DOHH2 (cell line): ENCODE measurements around the gene ROR2.

Experiments
- H3F3A ChIP-seq: fragments of 200-600 bp; sonication (generic), shearing (Covaris generic); 2 replicates; pipeline ENCODE4 v1.6.0; 2016; ENCODE audit warnings: antibody characterized with exemption, mild to moderate bottlenecking; ENCODE audit not compliant: control insufficient read depth, insufficient read depth
- H3K27ac ChIP-seq: fragments of 200-600 bp; sonication (generic); 2 replicates; pipeline ENCODE4 v1.5.1; 2014; ENCODE audit warnings: low read depth, mild to moderate bottlenecking, low read length, moderate library complexity
- H3K27me3 ChIP-seq: fragments of 200-600 bp; sonication (generic); 2 replicates; pipeline ENCODE4 v1.6.1; 2014; ENCODE audit warnings: mild to moderate bottlenecking, low read length, mixed read lengths; ENCODE audit not compliant: control insufficient read depth
- H3K36me3 ChIP-seq: fragments of 200-600 bp; sonication (generic); 2 replicates; pipeline ENCODE4 v1.6.1; 2014; ENCODE audit warnings: mild to moderate bottlenecking, low read length, moderate library complexity, mixed read lengths; ENCODE audit not compliant: control insufficient read depth
- H3K4me1 ChIP-seq: fragments of 200-600 bp; sonication (generic); 2 replicates; pipeline ENCODE4 v1.6.1; 2014; ENCODE audit warnings: mild to moderate bottlenecking, low read length, mixed read lengths; ENCODE audit not compliant: control insufficient read depth
- H3K4me2 ChIP-seq: fragments of 200-600 bp; sonication (generic); 2 replicates; pipeline ENCODE4 v1.6.0; 2014; ENCODE audit warnings: mild to moderate bottlenecking, low read length, moderate library complexity
- H3K4me3 ChIP-seq: fragments of 200-600 bp; sonication (generic); 2 replicates; pipeline ENCODE4 v1.5.1; 2014; ENCODE audit warnings: mild to moderate bottlenecking, low read length, mixed read lengths
- H3K79me2 ChIP-seq: fragments of 200-600 bp; sonication (generic); 2 replicates; pipeline ENCODE4 v1.6.1; 2014; ENCODE audit warnings: mild to moderate bottlenecking, low read length, mixed read lengths; ENCODE audit not compliant: control insufficient read depth
- H3K9me2 ChIP-seq: fragments of 200-600 bp; sonication (generic); replicated peaks from 2 replicates; pipeline ENCODE4 v1.6.1; 2014; ENCODE audit warnings: mild to moderate bottlenecking, low read length, mixed read lengths; ENCODE audit not compliant: control insufficient read depth
- H3K9me3 ChIP-seq: fragments of 200-600 bp; sonication (generic); 2 replicates; pipeline ENCODE4 v1.6.1; 2014; ENCODE audit warnings: antibody characterized with exemption, low read length, mixed read lengths; ENCODE audit not compliant: control insufficient read depth, insufficient read depth
- H4K20me1 ChIP-seq: fragments of 200-600 bp; sonication (generic); 2 replicates; pipeline ENCODE4 v1.6.0; 2014; ENCODE audit warnings: low read depth, mild to moderate bottlenecking, antibody characterized with exemption, low read length, moderate library complexity; ENCODE audit not compliant: control insufficient read depth, insufficient read depth
- CTCF ChIP-seq: fragments of 200-600 bp; sonication (generic); IDR thresholded peaks from one replicate; pipeline ENCODE4 v1.5.1; 2014; ENCODE audit warnings: antibody characterized with exemption, mild to moderate bottlenecking, low read depth, low read length; ENCODE audit not compliant: poor library complexity, severe bottlenecking
- EZH2phosphoT487 ChIP-seq: fragments of 200-600 bp; sonication (generic); IDR thresholded peaks from 2 replicates; pipeline ENCODE4 v1.6.1; 2017; ENCODE audit warnings: borderline replicate concordance, mild to moderate bottlenecking, antibody characterized with exemption, low read length, moderate library complexity, mixed read lengths

The ROR2 gene

DNA sequence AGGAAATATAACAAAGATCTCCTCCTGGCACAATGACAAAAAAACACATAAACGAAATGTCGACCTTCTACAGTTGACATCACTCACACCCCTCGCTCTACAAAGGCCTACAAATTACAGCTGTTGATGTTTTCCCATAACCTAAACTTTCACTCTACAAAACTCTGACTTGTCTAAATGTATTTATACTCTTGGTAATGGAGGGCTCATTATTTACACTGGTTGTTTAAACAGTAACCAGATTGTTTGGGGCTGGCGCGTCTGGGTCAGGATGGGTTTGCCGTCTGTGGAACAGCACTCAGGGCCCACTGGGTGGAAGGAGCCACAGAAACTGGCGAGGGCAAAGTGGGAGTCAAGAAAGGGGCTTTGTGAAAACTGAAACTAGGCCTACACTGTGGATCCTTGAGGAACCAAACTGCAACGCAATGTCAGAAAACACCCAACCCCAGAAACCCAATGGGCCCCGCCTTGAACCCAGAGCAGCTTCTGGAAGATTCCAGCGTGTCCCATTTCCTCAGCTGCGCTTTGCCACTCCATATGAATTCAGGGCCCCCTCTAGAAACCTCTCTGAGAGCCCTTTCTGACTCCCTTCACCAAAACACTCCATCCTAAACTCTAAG is 136.7 kb downstream of the ROR2 start:
- H3K27ac ChIP-seq: no peak overlapping the region
- no peaks in the 10 kb centered on the region for H3K27me3 ChIP-seq
- H3K9me2 ChIP-seq: no peaks in the 10 kb centered on the region
- H3F3A ChIP-seq: no peaks in the 10 kb centered on the region
- no peak overlapping the region for H3K4me3 ChIP-seq
- H3K4me1 ChIP-seq: no peaks in the 10 kb centered on the region
- H4K20me1 ChIP-seq: no peaks in the 10 kb centered on the region
- H3K79me2 ChIP-seq: no peaks in the 10 kb centered on the region
- no peaks in the 10 kb centered on the region for H3K9me3 ChIP-seq
- no peak overlapping the region for H3K4me2 ChIP-seq
- H3K36me3 ChIP-seq: no peaks in the 10 kb centered on the region
- no peak for TF ChIP-seq EZH2phosphoT487
- no peak for TF ChIP-seq CTCF

DNA sequence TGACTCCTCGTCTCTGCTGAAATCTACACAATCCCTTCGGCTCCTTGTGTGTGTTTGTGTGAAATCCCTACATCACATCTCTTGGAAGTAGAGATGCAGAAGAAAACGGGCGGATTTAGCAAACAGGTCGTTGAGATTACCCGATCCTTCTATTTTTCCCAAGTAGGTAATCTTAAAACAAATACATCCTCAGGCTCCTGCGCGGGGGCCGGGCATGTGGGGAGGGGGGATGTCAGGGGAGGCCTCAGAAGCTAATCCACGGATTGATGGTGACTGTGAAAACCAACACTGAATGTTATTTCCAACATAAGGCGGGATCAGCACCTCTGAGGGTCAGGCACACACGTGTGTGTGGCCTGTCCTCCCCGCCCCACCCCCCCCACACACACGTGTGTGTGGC is 137.8 kb downstream of the ROR2 start:
- no peaks in the 10 kb centered on the region for H3K9me2 ChIP-seq
- no peaks in the 10 kb centered on the region for H3K36me3 ChIP-seq
- H3K27me3 ChIP-seq: no peaks in the 10 kb centered on the region
- H3K4me1 ChIP-seq: no peaks in the 10 kb centered on the region
- no peak overlapping the region for H3K4me2 ChIP-seq
- H3K27ac ChIP-seq: no peak overlapping the region
- H4K20me1 ChIP-seq: no peaks in the 10 kb centered on the region
- no peak overlapping the region for H3K4me3 ChIP-seq
- H3K79me2 ChIP-seq: no peaks in the 10 kb centered on the region
- H3K9me3 ChIP-seq: no peaks in the 10 kb centered on the region
- no peaks in the 10 kb centered on the region for H3F3A ChIP-seq
- TF ChIP-seq CTCF (no peak), EZH2phosphoT487 (no peak)

DNA sequence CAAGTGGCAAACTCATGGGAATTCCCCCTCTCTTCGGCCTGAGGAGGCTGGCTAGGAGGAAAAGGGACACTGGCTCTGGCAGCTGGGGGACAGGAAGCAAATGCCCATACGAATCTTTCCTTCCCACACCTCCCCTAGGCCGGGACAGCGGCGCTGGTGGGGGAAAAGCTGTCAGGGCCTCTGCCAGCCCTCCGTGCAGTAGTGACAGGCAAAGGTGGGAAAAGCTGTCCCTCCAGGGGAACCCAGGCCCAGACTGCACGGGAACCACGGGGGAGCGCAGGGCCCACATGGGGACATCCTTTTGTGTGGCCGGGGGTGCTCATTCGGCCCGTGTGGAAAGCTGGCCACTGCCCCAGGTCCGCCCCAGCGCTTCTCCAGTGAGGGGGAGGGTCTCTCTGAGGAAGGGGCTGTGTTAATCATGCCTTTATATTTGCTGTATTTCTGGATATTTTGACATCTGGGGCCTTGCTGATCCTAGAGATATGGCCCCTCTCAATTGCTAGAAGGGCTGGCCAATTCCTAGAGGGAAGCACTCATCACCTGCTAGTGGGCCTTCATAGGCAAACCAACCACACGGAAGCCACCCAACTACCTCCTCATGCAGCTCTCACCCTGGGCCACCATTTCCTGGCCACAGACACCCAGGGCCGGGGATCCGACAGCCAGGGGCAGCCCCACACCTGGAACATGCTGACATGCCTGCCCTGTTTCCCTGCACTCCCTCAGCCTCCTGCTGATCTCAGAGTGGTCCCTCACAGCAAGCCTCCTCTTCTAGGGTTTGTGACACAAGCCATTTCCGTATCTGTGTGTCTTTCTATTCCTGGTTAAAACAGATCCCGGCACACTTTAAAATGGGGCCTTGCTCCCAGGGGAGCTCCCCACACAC is 138.8 kb downstream of the ROR2 start:
- Histone ChIP-seq H3K9me2 (no peaks in the 10 kb centered on the region), H3K4me3 (no peak overlapping the region), H3K4me2 (no peak overlapping the region), H3K36me3 (no peaks in the 10 kb centered on the region), H3K9me3 (no peaks in the 10 kb centered on the region), H3F3A (no peaks in the 10 kb centered on the region), H4K20me1 (no peaks in the 10 kb centered on the region), H3K79me2 (no peaks in the 10 kb centered on the region), H3K4me1 (no peaks in the 10 kb centered on the region), H3K27me3 (no peaks in the 10 kb centered on the region), H3K27ac (no peak overlapping the region)
- TF ChIP-seq EZH2phosphoT487 (no peak), CTCF (no peak)
